GDM1 (cell line): Measurements from ENCODE around the gene MAMDC4.
"Not testable (repeated sequence)": the region's sequence is repeated elsewhere in the genome, so short reads cannot be mapped to it uniquely, and the experiment has no call there.

Experiments
- DNase-seq: peaks from one replicate; lab custom pipeline; 2025; lab: John Stamatoyannopoulos, UW

Gene MAMDC4

GRCh38 chr9:136862849-136863622 is 10.9 kb downstream of the MAMDC4 start:
- DNase-seq, result no peak

DNA sequence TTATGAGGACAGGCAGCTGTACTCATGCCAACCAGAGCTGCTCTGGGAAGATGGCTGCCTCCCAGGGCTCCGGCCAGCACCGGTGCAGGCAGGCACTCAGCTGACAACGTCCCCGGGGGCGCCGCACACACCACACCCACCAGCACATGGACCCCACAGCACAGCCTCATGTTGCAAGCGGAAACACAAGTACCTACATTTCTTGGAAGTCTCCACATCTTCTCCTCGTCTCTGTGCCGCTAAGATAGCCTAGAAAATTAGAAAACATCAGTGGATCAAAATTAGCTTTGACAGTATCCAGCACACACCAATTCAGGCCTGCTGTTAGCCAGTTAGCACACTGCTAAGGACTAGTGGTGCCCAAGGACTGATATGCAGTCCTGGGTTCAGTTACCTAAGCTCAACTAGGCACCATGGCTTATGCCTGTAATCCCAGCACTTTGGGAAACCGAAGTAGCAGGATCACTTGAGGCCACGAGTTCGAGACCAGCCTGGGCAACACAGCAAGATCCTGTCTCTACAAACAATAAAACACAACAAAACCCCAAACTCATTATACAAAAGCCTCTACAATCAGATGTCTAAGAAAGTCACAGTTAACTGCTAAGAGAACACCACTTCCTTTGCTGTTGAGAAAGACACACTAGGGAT is 11.6 kb downstream of the MAMDC4 start:
- no peak for DNase-seq

DNA sequence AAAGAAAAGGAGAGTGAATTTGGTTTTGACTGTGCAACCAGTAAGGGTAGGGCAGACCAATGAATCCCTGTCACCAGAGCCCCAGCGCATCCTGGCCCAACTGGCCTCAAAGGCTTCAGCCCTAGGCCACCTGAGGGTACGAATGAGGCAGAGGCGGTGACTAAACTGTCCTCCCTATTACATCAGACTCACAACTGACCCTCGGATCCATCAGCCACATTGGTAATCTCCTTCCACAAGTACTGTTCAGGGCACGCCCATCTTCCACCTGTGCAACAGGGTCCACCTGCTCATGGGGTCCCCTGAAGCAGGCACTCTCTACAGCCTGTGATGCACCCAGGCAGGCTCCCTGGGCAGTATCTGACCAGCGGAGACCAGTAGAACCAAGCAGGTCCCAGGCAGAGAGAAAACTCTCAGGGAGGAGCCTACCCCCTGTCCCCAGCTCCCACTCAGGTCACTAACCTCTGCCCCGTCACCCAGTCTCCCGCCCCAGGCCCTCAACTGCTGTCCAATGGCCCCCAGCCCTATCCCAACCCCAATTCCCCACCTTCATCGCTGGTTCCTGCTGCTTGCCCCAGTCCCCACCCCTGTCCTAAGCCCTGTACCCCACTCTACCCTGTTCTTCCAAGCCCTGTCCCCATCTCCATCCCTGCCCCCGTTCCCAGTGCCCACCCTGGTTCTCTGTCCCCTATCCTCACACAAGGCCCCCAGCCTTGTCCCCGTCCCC is 13.1 kb downstream of the MAMDC4 start:
- no peak for DNase-seq

DNA sequence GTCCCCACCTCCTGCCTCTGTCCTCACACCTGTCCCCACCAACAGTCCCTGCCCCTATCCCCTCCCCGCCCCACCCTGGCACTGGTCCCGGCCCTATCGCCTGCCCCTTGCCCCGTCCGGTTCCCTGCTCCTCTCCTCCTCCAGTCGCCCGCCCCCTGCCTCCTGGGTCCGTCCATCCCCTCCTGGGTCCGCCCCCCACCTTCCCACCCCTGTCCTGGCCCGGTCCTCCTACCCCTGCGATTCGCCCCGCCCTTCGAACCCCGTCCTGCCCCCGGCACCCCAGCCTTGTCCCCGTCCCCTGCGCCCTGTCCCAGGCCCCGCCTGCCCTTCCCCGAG is 13.6 kb downstream of the MAMDC4 start:
- no peak for DNase-seq

DNA sequence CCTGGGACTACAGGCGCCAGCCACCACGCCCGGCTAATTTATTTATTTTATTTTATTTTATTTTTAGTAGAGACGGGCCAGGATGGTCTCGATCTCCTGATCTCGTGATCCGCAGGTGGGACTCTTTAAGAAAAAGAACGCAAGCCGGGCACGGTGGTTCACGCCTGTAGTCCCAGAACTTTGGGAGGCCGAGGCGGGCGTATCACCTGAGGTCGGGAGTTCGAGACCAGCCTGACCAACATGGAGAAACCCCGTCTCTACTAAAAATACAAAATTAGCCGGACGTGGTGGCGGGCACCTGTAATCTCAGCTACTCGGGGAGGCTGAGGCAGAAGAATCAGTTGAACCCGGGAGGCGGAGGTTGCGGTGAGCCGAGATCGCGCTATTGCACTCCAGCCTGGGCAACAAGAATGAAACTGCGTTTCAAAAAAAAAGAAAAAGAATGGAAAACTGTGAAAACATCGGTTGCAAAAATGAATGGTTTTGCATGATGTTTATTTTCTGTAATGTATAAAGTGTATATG is 14.8 kb downstream of the MAMDC4 start:
- not testable (repeated sequence) for DNase-seq

DNA sequence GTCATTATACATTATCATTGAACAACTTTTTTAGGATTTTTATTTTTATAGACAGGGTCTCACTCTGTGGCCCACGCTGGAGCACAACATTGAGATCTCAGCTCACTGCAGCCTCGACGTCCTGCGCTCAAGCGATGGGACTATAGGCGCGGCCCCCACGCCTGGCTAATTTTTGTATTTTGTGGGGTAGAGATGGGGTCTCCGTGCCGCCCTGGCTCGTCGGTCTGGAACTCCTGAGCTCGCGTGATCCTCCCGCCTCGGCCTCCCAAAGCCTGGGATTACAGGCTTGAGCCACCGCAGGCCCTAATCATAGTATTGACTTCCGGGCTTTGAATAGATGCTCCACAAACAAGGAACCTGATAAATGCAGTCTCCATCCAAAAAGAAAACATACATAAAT is 15.3 kb downstream of the MAMDC4 start:
- DNase-seq, result no peak

DNA sequence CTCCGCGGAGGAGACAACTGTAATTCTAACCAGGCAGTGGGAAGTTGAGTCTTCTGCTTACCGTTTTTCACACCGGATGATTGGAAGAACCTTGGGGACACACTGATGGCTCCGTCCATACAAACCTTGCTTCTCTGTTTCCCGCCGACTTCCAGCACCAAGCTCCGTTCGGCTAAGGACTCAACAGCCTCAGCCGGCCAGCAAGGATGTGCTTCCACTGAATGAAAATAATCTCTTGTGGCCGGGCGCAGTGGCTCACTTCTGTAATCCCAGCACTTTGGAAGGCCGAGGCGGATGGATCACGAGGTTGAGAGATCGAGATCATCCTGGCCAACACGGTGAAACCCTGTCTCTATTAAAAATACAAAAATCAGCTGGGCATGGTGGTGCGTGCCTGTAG is 15.8 kb downstream of the MAMDC4 start:
- DNase-seq, result no peak

GRCh38 chr9:136868644-136869043 is 16.5 kb downstream of the MAMDC4 start:
- DNase-seq, result no peak

DNA sequence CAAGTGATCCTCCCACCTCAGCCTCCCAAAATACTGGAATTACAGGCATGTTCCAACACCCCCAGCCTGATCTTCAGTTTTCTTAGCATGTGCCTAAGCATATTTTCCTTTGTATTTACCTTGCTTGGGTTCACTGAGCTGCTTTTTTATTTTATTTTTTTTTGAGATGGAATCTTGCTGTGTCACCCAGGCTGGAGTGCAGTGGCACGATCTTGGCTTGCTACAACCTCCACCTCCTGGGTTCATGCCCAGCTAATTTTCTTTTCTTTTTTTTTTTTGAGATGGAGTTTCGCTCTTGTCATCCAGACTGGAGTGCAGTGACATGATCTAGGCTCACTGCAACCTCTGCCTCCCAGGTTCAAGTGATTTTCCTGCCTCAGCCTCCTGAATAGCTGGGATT is 17.5 kb downstream of the MAMDC4 start:
- not testable (repeated sequence) for DNase-seq

DNA sequence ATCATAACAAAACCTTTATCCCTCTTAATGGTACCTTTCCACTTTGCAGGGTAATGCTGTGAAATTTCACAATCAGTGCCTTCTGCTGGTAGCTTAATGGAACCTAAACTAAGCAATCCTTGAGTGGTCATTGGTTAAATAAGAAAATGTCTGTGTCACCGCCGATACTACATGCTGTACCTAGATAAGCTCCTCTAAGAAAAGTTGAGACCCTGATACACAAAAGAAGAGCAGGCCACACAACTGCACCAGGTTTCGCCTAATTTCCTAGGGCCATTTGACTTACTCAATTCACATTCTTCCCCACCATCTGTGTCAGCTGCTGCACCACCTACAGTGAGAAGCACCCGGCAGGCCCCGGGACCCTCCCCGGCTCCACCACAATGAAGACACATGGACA is 23.0 kb downstream of the MAMDC4 start:
- DNase-seq, result no peak

- DNase-seq, result no peak
Measured at GRCh38 chr9:136876476-136876875, 24.3 kb downstream of the MAMDC4 start.

DNA sequence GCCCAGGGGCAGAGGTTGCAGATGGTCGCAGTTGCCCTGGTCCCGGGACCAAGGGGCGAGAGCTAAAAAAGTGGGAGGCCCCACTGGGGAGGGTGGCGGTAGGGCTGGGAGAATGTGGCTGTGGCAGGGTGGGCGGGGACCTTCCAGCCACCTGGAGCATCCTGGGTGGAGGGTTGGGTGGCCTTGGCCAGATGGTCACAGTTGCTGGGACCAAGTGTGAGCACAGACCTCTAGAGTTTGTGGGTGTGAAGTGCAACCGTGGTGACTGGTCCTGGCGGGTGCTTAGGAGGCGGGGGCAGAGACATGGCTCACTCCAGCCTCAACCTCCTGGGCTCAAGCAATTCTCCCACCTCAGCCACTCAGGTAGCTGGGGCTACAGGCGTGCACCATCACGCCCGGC is 28.5 kb downstream of the MAMDC4 start:
- no peak for DNase-seq

GRCh38 chr9:136881691-136882108 is 29.6 kb downstream of the MAMDC4 start:
- DNase-seq, result no peak

DNA sequence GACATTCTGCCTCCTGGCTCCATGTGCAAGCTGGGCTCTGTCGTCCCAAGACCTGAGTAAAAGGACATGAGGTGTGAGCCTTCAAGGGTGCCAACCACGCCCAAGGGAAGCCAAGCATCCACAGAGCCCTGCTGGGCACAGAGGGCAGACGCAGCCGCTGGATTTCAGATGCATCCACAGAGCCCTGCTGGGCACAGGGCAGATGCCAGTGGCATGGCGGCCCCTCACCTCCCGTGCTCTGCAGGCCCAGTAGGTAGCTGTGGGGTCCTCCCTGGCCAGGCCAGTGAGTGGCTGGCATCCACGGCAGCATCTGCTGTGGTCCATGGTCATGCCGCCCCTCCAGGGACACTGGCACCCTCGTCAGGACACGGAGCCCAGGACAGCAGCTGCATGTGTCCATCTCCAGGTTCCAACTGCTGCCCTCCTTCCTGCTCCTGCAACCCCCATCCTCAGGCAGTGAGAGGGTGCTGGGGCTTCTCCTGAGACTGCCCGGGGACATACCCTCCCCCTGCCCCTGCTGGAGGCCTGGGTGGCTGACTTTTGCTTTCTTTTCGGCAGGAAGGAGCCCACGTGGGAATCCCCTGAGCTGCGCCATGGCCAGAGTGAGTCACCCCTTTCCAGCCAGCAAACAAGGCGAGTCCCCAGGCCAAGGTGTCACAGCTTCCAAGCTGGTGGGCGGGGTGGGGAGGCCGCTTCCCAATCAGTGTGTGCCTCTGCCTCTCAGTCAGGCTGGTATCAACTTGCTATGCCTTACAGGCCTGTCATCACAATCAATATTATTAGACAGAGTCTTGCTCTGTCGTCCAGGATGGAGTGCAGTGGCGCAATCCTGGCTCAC is 30.2 kb downstream of the MAMDC4 start:
- DNase-seq, result peak; percentile 16

DNA sequence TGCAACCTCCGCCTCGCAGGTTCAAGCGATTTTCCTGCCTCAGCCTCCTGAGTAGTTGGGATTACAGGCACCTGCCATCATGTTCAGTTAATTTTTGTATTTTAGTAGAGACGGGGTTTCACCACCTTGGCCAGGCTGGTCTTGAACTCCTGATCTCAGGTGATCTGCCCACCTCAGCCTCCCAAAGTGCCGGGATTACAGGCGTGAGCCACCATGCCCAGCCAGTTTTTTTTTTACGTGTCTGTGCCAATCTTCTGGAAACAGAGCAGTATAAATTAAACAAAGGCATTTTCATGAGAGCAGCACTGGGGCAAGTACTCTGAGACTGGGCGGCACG is 30.8 kb downstream of the MAMDC4 start:
- not testable (repeated sequence) for DNase-seq

- DNase-seq, result not testable (repeated sequence)
Measured at GRCh38 chr9:136883670-136884069, 31.5 kb downstream of the MAMDC4 start.

GRCh38 chr9:136885950-136886578 is 33.9 kb downstream of the MAMDC4 start, which contains the start of gene TRAF2:
Gene TRAF2 (plus strand): TSS chr9:136886516. CDS start chr9:136898741, 12,225 bp downstream.
- DNase-seq, result peak; percentile 98

DNA sequence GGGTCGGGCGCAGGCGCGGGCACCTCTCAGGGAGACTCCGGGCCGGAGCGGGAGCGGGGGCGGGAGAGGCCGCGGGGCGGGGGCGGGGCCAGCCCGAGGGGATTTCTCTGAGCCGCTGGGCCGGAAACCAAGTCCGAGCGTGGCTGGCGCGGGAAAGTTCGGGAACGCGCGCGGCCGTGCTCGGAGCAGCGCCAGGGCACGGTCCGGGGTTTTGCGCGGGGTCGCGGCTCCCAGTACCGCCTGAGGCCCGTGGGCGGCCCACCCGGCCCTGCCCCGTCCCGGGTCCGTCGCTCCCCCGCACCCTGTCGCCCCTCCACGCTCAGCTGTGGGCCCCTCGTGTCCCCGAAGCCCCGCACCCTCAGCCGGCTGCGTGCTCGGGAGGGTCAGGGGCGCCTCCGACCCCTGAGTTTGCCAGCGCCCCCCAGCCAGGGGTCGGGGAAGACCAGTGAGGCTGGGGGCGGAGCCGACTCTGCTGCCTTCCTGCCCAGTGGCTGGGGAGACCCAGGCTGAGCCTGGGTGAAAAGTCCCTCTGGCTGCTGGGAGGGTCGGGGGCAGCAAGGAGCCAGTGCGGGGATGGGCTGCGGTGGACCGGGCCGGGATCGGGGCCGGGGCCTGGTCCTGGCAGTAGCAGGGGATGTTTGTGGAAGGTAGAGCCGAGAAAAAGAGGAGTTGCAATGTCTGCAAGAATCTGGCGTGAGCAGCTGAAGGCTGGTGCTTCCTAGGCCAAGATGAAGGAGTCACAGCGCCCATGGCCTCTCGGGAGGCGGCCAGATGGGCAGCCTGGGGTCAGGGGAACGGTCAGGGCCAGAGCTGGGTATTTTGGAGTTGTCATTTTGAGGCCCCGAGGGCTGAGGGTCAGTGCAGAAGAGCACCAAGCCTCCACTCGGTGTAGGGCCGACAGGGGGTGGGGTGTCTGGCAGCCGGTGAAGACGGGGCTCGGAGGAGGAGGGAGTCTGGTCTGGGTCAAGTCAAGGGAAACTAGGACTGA is 34.8 kb downstream of the MAMDC4 start:
- peak; percentile 47 for DNase-seq

DNA sequence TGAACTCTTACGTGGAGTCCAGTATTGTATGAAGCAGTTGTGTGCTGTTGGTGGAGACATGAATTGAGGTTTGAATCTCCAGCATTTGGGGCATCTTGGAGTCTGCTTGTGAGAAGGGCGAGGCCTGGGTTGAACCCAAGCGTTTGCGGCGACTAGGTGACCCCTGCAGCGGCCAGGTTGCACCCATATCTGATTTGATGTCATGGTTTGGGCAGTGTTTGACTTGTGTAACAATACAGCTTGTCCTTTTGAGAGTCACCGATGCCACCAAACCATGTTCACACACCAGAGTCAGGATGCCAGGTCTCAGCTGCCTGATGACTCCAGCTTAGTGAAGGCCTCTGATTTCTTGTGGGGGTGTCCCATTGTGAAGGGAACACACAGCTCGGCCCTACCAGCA is 36.3 kb downstream of the MAMDC4 start:
- DNase-seq, result no peak

GRCh38 chr9:136889858-136890257 is 37.7 kb downstream of the MAMDC4 start:
- no peak for DNase-seq
